Neural cell (in vitro differentiated cells): ENCODE data around the gene SULT1A2.
"Not testable (repeated sequence)": the region's sequence is repeated elsewhere in the genome, so short reads cannot be mapped to it uniquely, and the experiment has no call there.

Experiments used
- CTCF ChIP-seq: fragments of 450-650 bp; IDR thresholded peaks from 2 replicates; pipeline ENCODE4 v1.5.1; 2014; ENCODE audit warnings: antibody characterized with exemption, mild to moderate bottlenecking, moderate library complexity; ENCODE audit not compliant: poor library complexity, severe bottlenecking
- EP300 ChIP-seq: fragments of 450-650 bp; conservative IDR thresholded peaks from 2 replicates; pipeline ENCODE4 v1.6.1; 2014; ENCODE audit warnings: antibody characterized with exemption, mild to moderate bottlenecking, moderate library complexity; ENCODE audit not compliant: poor library complexity, severe bottlenecking
- EZH2 ChIP-seq: fragments of 200-600, 300-800 bp; shearing (Covaris generic), sonication (generic); IDR thresholded peaks from 2 replicates; pipeline ENCODE4 v1.6.1; 2014; ENCODE audit warnings: antibody characterized with exemption, low read length, borderline replicate concordance, mild to moderate bottlenecking; ENCODE audit not compliant: insufficient read depth, poor library complexity, severe bottlenecking
- MXI1 ChIP-seq: fragments of 450-650 bp; conservative IDR thresholded peaks from 2 replicates; pipeline ENCODE4 v1.6.1; 2014; ENCODE audit warnings: antibody characterized with exemption, mild to moderate bottlenecking; ENCODE audit not compliant: poor library complexity, severe bottlenecking
- POLR2AphosphoS5 ChIP-seq: IDR thresholded peaks from 2 replicates; pipeline ENCODE4 v1.6.1; 2012
- REST ChIP-seq: IDR thresholded peaks from 2 replicates; pipeline ENCODE4 v1.6.1; 2012; ENCODE audit warnings: borderline replicate concordance
- TAF1 ChIP-seq: IDR thresholded peaks from 2 replicates; pipeline ENCODE4 v1.6.1; 2012; ENCODE audit warnings: low read depth

GRCh38 chr16:28595451-28595850 lies 1.4 kb downstream of the SULT1A2 start:
- TF ChIP-seq EP300, EZH2, CTCF, TAF1, REST, POLR2AphosphoS5, MXI1: not testable (repeated sequence)
